ENCODE results near the gene CYP27A1. TPM values are rescaled to one million over a fixed set of nuclear protein-coding genes. Genes with fewer than 3 reads are reported as not detected.
"Not testable (repeated sequence)": the region's sequence is repeated elsewhere in the genome, so short reads cannot be mapped to it uniquely, and the experiment has no call there.

Gene CYP27A1
- total RNA-seq, 1 donor from 2014 or later, result 0.18 TPM

DNA sequence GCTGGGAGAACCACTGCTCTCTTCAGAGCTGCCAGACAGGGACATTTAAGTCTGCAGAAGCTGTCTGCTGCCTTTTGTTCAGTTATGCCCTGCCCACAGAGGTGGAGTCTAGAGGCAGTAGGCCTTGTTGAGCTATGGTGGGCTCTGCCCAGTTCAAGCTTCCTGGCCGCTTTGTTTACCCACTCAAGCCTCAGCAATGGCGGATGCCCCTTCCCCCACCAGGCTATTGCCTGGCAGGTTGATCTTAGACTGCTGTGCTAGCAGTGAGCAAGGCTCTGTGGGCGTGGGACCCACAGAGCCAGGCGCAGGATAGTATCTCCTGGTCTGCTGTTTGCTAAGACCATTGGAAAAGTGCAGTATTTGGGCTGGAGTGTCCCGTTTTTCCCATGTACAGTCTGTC, 9.2 kb upstream of the CYP27A1 start:
- intact Hi-C loops (cut with micrococcal nuclease), result not testable (repeated sequence)

DNA sequence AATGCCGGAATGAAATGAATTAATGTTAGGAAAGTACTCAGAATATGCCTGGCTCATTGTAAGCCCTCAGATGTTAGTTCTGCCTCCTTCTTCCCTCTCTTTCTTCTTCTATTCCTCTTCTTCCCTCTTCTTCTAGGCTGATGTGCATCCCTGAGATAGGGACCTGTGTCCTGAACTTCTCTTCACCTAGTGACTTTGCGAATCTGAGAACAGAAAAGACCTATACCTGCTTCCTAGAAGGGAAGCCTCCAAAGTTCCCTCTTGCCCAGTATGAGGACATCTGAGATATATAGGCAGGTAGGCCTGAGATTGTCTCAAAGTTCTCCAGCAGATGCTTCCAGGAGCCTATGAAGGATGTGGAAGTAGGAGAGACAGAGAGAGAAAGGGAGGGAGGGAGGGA, 8.1 kb upstream of the CYP27A1 start:
- intact Hi-C loops (cut with micrococcal nuclease), result no loop called here

DNA sequence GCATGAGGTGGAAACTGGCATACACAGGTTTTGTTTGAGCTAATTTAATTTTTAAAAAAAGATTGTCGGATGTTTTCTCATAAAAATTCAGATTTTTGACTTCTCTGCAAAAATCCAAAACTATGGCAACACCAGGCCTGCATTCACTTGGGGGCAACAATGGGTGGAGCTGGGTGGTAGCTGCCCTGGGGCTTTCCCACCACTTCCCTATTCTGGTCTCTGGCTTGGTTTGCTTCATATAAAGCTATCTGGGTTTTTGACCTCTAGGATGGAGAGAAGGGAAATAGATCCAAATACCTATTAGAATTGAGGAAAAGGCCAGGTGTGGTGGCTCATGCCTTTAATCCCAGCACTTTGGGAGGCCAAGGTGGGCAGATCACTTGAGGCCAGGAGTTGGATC, 5.5 kb upstream of the CYP27A1 start:
- intact Hi-C loops (cut with micrococcal nuclease), result no loop called here

DNA sequence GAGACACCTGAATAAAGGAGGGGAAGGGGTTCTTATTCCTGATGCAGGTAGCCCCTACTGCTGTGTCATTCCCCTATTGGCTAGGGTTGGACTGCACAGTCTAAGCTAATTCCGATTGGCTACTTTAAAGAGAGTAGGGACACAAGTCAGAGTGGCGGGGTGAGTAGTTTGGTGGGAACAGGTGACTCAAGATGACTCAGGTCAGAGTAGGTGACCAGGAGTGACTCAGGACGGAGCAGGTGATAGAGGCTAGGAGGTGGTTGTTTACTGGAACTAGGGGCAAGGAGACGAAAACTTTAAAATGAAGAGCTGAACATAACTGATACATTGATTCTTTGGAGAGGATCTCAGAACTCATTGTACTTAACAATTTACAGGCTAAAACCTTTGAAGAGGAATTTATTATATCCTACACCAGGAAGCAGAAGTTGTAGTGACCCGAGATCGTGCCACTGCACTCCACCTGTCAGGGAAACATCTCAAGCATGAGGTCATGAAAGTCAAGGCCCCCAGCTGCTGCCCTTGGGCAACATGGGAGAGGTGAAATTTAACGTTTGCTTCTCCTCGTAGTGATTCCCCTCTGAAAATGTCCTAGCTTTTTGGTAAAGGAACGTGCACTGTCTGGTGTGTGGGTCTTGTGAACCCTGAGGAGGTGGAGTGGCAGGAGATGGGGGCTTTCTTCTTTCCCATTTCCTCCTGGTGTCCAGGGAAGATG, 4.5 kb upstream of the CYP27A1 start:
- intact Hi-C loops (cut with micrococcal nuclease), result no loop called here

DNA sequence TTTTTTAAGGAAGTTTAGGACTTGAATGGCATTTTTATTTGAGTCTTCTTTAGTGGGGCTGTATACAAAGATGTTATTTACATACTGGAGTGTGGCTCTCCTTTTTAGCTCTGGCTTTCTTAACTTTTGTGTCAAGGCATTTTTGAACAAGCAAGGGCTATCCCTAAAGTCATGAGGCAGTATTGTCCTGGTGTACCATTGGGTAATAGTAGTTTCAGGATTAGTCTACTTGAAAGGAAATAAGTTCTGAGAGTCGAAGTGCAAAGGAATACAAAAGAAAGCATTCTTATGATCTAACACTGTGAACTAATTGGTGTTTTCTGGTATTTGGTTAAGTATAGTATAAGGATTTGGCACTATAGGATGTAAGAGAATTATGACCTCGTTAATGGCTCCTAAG, 1.9 kb upstream of the CYP27A1 start:
- intact Hi-C loops (cut with micrococcal nuclease), result loop anchor here (2.0 kb wide), 1 partner anchor 67 kb away; no protein-coding TSS in a partner anchor

DNA sequence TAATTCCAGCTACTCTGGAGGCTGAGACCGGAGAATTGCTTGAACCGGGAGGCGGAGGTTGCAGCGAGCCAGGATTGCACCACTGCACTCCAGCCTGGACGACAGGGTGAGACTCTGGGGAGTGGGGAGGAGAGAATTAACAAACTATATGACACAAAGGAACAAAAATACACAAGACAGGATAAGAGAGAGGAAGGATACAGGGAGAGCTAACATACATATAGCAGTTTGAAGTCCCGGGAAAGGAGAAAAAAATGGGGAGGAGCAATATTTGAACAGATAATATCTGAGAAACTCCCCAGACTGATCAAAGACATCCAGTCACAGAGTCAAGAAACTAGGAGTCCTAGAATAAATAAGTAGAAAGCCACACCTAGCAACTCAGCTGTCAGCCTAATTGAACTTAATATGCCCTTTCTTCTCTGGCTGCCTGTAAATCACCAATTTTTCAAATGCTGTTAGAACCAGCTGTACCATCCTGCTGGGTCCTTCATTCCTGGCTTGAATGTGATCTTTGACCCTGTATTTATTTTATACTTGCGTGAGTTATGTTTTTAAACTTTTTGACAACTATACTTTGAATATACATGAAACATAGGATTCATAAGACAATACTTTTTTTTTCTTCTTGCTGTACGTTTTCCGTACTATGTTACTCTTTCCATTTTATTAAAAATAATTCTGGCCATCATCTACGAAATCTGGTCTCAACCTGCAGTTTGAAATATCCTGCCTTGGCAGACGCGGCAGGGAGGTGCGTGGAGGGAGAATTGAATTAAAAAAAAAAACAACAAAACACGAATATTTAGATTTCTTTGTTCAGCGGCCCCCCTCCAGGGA, 876 bp upstream of the CYP27A1 start:
- intact Hi-C loops (cut with micrococcal nuclease), result loop anchor here (2.0 kb wide), 1 partner anchor 66 kb away; no protein-coding TSS in a partner anchor

DNA sequence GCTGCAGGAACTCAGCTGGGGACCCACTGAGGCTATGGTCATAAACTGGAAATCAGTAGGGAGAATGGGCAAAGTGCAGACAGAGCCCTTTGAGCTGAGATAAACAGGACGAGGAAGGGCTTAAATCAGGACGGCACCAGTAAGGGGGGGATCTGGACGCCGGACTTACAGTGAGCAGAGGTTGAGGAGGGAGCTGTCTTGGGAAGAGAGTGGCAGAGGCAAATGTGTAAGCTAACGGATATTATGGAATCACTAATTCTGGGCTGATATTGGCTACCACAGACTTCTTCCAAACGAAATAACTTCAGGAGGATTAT, 539 bp downstream of the CYP27A1 start:
- intact Hi-C loops (cut with micrococcal nuclease), result no loop called here

DNA sequence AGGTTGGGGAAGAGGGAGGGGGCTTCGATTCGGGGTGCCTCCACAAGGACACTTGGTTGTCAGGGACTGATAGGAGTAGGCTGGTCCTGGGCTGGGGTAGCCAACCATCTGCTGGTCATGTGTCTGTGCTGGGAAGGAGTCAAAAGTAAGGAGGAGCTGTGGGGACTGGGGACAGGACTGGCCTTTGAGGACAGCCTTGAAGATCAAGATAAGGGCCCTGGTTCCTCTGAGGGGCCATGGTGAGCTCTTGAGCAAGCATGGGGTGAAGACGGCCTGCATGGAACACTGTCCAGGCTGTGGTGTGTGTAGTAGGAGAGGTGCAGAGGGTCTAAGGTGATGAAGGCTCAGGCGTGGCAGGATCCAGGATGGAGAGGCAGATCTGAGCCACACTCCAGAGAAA, 1.7 kb downstream of the CYP27A1 start:
- intact Hi-C loops (cut with micrococcal nuclease), result no loop called here

DNA sequence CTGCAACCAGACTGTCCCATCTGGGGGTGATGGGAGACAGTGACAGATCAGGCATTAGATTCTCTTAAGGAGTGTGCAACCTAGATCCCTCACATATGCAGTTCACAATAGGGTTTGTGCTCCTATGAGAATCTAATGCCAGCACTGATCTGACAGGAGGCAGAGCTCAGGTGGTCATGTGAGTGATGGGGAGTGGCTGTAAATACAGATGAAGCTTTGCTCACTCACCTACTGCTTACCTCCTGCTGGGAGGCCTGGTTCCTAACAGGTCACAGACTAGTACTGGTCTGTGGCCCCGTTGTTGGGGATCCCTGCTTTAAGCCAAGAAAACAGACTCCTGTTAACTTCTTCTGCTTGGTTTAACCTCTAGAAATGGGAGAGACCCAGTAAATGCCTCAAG, 3.2 kb downstream of the CYP27A1 start:
- intact Hi-C loops (cut with micrococcal nuclease), result no loop called here

DNA sequence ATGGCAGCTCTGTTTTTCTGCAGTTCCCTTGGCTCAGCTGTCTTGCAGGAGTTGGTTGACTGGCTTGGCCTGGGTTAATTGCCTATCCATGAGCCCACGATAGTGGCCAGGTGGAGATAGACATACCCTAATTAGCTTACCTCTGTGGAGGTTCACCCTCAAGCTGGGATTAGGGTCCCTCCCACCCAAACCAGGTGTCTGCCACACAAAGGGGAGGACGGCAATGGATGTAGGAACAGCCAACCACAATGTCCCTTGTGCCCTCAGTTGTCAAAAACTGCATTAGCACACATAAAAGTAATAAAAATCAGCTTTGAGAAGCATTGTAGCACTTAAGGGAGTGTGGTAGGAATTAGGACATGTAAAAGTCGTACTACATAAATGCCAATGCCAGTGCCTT, 4.2 kb downstream of the CYP27A1 start:
- intact Hi-C loops (cut with micrococcal nuclease), result no loop called here

DNA sequence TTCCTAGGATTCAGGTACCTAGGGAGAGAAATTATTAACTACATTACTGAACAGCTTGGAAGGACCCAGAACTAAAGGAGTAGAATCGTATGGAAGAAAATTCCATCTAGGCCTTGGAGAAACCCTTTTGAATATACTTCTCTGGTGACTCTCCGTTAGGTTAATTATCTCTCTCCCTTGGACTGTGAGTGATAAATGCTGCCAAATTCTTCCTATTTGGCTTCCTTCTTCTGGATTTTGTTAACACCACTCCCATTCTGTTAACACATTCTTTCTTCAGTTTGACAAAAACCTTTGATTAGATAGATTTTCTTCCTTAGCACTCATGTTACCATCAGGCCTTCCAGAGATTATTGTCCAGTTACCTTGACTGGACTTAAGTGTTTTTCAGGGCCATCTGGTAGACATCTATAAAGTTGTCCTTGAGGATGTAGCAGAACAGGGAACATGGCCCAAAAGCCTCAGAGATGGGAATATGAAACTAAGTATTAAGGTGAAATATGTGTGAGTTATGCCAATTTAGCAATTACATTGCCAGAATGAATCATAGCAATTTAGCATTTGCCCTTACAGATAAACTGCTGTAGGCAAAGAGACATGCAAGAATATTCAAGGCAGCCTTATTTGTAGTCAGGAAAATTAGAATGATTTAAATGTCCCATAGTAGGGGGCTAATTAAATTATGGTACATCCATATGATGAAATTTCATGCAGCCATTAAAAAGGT, 6.7 kb downstream of the CYP27A1 start:
- intact Hi-C loops (cut with micrococcal nuclease), result no loop called here

DNA sequence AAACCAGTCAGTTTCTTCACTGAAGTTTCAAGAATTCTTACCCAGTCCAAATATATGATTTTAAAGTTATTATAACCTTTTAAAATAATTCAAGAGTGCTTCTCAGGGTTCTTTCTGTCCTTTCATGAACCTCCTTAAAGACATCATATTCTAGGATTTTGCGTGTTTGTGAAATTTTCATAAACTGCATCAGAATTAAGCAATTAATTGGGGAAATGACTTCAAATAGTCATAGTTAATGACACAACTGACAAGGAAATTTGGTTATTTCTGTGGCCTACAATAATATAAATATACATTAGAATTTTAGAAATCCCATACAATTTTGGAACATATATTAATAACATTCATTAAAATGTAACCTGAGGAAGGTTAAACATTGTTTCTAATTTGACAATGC, 10.5 kb downstream of the CYP27A1 start:
- intact Hi-C loops (cut with micrococcal nuclease), result no loop called here

DNA sequence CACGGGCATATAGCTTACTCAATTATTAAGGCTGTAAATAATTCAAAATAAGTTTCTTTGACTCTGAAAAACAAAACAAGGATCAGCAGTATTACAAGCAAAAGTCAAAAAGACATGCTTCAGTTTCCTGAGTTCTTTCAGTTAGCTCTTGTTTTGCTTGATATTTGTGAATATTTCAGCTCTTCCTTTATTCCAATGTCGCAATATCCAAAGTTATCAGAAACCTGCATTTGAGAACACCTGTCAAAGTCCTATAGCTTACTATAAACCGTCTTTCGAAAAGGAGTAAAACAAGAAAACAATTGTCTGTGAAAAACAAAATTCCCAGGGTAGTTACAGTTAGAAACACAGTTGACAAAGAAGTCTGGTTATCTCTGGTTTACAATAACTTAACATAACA, 14.7 kb downstream of the CYP27A1 start:
- intact Hi-C loops (cut with micrococcal nuclease), result no loop called here

DNA sequence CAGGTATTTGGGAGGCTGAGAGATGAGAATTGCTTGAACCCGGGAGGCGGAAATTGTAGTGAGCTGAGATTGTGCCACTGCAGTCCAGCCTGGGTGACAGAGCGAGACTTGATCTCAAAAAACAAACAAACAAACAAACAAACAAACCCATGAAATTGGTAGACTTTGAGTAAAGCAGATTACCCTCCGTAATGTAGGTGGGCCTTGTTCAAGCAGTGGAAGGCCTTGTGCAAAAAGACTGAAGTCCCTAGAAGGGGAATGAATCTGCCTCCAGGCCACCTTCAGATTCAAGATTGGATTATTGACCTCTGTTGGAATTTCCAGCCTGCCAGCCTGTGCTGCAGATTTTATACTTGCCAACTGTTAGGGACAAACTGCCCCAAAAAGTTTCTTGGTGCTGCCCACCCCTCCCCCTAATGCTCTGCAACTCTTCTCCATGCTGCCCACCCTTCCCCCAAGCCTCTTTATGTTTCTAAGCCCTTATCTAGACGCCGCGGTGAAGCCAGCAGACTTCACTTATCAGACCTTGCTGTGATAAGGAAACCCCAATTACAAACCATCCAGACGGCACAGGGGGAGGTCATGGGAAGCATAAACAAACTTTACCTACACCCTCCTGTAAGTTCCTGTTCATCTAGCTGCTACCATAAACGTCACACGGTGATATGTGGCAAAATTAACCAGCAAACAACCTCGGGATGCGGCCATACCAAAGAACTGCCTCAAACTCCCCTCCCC, 17.0 kb downstream of the CYP27A1 start:
- intact Hi-C loops (cut with micrococcal nuclease), result no loop called here

DNA sequence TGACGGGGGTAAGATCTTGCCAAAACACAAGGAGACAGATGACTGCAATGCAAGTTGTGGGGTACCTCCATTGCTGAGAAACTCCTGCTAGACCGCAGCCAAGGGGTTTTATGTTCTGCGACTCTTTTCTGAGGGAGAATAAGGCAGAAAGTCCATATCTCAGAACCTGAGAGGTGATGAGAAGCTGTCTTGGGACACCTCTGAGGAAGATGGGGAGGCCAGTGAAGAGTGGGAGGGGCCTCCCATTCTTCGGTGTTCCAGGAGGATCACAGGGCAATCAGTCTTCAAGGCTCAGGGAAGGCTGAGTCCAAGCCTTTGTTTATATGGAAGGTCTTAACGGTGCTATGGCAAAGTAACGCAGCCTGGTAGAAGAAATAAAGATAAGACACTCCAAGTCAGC, 18.0 kb downstream of the CYP27A1 start:
- intact Hi-C loops (cut with micrococcal nuclease), result no loop called here

DNA sequence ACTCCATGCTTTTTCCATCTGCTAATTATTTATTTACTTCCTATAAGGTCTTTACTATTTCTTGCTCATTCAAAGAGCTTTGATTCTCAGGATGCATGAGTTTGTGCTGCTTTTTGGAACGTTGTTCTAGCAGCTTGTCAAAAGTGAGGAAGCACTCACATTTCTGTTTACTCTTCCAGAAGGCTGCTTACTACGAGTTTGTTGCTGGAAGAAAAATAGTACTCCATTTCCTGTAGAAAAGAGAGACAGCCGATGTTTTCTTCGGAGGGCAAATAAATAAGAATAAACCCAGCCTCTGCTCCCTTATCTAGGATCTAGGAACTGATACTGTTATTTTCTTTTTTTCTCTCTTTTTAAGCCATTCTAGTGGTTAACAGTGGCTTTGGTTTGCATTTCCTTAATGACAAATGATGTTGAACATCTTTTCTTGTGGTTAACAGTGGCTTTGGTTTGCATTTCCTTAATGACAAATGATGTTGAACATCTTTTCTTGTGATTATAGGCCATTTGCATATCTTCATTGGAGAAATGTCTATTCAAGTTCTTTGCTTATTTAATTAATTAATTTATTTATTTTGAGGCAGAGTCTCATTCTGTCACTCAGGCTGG, 20.5 kb downstream of the CYP27A1 start:
- intact Hi-C loops (cut with micrococcal nuclease), result no loop called here

DNA sequence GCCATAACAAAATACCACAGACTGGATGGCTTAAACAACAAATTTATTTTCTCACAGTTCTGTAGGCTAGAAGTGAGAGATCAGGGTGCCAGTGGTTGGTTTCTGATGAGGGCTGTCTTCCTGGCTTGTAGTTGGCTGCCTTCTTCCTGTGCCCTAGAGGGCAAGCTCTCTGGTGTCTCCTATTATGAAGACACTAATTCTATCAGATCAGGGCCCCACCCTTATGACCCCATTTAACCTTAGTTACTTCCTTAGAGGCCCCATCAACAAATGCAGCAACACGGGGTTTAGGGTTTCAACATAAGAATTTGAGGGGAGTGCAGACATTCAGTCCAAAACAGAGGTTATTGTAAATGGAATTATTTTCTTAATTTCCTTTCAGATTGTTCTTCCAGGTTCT, 22.9 kb downstream of the CYP27A1 start:
- intact Hi-C loops (cut with micrococcal nuclease), result no loop called here

DNA sequence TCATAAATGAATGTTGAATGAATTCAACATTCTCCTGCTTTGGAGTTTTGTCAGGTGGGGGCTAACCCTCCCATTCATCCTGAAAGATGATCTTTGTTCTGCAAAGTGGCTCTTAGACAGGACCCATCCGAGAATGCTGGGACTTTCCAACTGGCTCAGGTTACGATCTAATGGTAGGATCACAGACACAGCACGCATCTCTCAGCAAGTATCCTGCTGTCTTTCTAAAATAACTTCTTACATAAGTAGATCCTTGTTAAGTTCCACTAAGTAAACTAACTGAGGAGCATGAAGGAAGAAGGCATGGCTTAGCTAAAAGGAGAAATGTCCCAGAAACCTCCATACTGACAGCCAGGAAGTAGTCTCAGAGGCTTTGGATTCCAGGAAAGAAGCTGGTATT, 23.7 kb downstream of the CYP27A1 start:
- intact Hi-C loops (cut with micrococcal nuclease), result no loop called here

DNA sequence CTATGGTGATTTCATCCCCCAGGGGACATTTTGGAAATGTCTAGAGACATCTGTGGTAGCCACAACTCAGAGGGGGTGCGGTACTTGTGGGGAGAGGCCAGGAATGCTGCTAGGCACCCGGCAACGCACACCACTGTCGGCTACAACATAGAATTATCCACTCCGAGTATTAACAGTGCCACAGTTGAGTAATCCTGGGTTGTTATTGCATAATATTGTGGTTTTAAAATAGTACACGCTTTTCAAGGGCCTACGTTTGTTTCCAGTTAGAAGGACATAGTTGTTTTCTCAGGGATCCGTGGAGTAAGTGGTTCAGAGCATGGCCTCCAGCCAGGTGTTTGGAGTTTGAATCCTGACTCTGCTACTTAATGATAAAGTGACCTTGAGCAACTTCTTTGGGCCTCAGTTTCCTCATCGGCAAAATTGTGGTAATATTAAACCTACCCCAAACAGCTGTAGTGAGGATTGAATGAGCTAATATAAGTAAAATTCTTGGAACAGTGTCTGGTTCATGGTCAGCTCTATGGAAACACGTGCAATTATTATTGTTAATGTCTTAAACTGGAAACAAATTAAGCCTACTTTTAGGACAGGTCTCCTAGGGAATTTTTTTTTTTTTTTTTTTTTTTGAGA, 24.5 kb downstream of the CYP27A1 start:
- intact Hi-C loops (cut with micrococcal nuclease), result no loop called here

DNA sequence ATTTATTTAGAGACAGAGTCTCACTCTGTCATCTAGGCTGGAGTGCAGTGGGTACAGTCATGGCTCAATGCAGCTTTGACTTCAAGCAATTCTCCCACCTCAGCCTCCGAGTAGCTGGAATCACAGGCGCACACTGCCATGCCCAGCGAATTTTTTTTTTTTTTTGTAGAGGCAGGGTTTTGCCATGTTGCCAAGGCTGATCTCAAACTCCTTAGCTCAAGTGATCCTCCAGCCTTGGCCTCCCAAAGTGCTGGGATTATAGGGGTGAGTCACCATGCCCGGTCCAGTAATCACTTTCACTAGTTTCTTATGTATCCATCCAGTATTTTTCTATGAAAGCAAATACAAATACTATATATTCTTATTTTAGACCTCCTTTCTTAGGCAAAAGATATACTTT, 25.7 kb downstream of the CYP27A1 start:
- intact Hi-C loops (cut with micrococcal nuclease), result no loop called here

DNA sequence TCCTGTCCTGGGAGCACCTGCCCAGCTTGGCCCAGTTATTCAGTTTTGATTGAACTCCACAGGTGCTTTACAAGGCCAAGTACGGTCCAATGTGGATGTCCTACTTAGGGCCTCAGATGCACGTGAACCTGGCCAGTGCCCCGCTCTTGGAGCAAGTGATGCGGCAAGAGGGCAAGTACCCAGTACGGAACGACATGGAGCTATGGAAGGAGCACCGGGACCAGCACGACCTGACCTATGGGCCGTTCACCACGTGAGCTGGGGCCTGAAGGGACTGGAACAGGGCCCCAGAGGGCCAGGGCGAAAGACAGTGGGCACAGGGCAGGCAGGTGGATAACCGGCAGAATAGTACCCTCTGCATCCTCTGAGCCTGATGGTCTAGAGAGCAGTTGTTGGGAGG, 27.6 kb downstream of the CYP27A1 start:
- intact Hi-C loops (cut with micrococcal nuclease), result no loop called here
